ENCODE measurements around the gene MTERF4.

MTERF4 gene

DNA sequence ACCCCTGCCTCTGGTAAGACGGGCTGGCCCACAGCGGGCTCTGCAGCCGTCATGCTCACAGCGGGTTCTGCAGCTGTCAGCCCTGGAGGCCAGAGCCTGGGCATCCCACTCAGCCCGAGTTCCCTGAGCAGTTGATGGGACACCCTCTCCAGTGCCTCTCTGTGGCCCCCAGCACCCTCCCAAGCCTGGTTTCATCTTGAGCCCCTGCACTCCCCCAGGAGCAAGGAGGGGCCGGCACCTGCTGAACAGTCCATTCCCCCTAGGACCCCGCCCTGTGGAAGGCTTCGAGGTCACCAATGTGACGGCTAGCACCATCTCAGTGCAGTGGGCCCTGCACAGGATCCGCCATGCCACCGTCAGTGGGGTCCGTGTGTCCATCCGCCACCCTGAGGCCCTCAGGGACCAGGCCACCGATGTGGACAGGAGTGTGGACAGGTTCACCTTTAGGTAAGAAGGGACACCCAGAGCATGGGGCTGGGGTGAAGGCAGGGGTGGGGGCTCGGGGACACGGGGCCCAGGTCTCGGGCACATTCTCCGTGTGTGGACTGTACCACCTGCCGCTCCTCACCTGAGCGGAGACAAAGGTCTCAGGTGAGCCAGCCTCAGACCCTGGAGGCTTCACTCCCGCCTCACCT is 34.5 kb downstream of the MTERF4 start:
- DNase-seq = no peak

GRCh38 chr2:241066893-241067341 is 35.2 kb downstream of the MTERF4 start:
- DNase-seq = no peak

DNA sequence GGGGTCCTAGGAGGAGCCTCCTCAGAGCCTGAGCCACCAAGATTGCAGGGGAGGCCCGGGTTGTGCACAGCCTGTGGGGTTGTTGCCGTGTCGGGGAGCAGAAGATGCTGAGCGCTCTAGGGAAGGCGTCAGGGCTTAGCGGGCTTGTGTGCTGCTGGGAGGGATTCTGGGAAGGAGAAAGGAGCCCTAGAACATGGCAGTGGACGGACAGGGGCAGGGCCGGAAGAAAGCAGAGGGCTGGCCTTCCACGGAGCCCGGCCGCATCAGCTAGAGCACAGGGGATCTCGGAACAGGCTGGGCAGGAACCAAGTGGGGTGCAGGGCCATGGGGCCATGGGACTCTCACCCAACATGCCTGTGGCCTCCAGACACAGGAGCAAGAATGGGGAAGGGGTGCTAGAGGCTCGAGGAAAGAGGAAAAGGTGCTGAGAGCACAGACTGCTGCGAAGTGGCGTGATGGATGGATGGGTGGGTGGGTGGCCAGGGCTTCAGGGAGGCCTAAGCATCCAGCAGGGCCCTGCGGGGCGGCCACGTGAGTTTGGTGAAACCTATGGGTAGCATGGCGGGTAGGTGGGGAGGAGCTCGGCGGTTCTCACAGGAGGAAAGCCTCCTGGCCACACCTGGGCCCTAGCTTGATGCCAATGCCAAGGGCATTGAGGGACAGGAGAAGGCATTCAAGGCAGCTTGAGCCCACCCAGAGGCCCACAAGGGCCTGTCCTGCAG is 35.8 kb downstream of the MTERF4 start:
- DNase-seq = no peak

DNA sequence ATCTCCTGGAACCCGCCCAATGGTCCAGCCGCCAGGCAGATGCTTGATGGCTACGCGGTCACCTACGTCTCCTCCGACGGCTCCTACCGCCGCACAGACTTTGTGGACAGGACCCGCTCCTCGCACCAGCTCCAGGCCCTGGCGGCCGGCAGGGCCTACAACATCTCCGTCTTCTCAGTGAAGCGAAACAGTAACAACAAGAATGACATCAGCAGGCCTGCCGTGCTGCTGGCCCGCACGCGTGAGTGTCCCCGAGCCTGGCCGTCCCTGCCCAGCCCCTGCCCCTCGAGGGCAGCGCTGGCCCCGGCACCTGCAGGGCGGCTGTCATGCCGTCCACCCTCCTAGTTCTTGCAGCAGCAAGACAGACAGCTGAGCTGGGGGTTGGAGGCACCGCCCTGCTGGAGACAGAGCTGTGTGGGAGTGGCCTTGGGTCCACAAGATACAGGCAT is 36.7 kb downstream of the MTERF4 start:
- DNase-seq = no peak

DNA sequence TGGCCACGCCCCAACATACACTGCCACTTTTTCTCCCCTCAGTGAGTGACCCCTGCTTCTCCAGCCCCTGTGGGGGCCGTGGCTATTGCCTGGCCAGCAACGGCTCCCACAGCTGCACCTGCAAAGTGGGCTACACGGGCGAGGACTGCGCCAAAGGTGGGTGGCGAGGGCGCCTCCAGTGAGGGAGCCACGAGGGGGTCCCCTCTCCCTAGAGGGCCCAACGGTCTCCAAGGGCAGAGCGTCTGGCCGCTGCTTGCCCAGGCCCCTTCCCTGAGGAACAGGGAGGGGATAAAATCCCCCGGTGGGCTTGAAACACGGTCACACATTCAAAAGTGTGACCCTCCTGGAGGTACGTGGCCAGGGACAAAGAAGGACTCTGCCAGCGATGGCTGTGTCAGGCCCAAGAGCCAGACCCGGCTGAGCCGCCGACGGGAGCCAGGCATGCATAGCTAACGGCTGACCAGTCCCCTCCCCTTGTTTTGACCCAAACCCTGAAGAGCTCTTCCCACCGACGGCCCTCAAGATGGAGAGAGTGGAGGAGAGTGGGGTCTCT is 37.2 kb downstream of the MTERF4 start:
- no peak for DNase-seq

DNA sequence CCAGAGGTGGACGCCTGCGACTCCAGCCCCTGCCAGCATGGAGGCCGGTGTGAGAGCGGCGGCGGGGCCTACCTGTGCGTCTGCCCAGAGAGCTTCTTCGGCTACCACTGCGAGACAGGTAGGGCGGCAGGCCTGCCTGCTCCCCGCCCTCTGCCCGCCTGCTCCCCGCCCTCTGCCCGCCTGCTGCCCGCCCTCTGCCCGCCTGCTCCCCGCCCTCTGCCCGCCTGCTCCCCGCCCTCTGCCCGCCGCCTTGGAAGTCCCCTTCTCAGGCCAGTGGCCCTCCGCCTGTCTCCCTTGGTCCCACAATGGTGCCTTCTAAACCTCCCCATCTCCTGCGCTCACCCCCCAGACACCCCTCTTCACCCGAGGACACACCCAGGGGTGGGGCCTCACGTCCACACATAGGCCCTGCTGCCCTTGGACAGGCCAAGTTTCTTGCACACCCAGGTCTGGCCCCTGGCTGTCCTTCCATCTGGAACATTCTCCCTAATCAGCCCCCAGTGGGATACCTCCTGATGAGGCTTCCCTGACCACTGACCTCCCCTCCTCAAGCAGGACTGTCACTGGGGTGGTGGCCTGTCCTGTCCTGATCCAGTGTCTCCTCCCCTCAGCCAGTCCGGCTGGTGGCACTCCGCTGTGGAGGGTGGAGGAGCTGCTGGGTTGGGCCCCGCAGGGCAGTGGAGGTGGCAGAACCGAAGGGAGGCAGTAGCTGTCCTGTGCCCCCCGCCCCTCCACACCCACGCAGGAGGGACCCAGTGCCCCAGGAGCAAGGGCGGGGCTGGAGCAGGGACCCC is 37.9 kb downstream of the MTERF4 start:
- DNase-seq = no peak

GRCh38 chr2:241063587-241063986 is 38.5 kb downstream of the MTERF4 start:
- no peak for DNase-seq

DNA sequence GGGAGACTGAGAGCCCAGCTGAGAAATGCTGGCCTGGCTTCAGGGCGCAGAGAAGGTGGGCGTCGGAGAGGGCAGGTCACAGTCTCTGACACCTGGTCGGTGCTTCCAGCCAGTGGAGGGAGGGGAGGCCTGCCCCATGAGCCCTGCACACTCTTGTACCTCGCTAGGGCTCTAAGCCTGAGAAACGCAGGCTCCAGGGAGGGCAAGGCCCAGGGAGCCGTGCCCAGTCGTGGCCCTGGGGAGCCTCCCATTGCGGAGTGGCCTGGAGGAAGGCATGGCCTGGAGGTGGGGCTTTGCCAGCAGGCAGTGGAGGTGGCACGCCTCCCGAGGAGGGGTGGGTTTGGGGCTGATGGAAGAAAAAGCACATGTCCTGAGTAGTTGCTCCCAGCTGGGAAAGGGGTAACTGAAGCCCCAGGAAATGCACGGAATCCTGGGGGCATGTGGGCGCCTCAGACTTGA is 39.0 kb downstream of the MTERF4 start:
- DNase-seq = no peak

- DNase-seq = no peak
Observed at GRCh38 chr2:241062389-241063092, 39.5 kb downstream of the MTERF4 start.

DNA sequence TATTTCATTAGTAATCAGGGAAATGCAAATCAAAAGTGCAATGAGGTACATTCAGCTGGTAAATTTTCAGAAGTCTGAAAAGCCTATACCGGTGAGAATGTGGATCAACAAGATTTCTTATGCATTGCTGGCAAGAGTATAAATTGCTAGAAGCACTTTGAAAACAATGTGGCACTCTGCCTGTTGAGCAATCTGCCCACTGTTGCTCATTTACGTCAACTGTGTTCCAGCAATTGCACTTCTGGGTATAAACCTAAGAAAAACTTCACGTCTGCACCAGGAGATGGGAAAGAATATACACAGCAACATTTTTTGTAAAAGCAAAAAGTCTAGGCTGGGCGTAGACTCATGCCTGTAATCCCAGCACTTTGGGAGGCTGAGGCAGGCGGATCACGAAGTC is 40.8 kb downstream of the MTERF4 start:
- no peak for DNase-seq

DNA sequence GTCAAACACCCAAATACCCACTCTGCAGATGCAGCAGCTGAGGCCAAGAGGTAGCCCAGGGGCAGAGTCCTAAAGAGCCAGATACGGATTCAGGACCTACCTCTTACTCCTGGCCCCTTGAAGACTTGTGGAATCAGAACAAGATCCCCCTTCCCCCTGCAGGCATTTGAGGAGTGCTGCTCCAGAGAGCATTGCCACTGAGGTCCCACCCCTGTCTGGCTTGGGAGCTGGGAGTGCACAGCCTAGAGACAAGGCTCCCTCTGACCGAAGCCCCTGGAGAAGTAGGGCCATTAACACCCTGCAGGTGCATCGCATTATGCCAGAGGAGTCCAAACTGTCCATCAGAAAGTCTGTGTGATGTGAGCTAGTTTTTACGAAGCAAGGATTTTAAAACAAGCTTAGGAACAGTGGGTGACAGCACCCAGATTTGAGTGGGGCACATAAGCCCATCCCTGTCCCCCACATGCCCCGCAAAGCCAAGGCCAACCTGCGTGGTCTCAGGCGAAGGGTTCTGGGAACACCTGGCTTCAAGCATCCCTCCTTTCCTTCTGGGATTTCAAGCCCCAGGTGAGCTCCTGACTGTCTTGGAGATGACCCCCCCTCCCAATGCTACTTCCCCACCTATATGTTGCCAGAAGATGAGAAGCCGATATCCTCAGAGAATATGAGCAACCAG is 48.4 kb downstream of the MTERF4 start:
- no peak for DNase-seq

DNA sequence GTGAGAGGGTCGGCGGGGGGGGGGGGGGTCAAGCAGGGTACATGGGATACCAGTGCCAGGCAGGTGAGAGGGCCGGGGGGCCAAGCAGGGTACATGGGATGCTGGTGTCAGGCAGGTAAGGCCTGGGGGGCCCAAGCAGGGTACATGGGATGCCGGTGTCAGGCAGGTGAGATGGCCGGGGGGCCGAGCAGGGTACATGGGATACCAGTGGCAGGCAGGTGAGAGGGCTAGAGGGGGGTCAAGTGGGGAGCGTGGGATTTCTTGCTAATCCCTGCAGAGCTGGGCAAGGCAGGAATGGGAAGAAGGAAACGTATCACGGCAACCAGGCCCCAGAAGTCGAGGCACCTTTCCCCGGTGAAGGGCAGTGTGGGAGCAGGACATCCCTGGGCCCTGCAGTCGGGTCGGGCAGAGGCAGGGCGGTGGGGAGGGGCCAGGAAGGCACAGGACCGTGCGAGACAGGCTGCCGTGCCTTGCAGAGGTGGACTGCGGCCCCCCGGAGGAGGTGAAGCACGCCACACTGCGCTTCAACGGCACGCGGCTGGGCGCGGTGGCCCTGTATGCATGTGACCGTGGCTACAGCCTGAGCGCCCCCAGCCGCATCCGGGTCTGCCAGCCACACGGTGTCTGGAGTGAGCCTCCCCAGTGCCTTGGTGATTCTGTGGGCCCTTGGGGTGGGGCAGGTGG is 49.3 kb downstream of the MTERF4 start:
- no peak for DNase-seq

DNA sequence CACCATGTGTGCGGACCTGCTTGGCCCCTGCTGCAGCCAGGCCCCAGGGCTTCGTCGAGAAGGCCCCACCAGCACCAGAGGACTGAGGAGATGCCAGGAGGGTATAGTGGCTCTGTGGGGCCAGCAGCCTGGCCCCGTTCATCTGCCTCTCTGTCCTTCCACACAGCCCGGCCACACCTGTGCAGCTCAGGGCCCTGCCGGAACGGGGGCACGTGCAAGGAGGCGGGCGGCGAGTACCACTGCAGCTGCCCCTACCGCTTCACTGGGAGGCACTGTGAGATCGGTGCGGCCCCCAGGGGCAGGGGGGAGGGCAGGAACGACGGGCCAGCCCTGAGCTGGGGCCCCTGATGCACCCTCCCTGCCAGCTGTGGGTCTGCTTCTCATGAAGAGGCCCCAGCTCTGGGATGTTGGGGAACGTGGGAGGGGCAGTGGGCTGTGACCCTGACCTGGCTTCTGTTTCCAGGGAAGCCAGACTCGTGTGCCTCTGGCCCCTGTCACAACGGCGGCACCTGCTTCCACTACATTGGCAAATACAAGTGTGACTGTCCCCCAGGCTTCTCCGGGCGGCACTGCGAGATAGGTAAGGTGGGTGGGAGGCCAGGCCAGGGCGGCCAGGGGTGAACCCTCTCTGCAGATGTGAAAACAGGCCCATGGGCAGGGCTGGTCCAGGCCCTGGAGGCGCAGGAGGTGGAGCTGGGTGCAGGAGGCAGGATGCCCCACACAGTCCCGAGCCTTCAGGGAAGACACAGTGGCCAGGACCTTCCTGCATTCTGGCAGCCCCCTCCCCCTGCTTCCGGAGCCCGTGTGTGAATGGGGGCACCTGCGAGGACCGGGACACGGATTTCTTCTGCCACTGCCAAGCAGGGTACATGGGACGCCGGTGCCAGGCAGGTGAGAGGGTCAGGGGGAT is 50.3 kb downstream of the MTERF4 start:
- DNase-seq = no peak

GRCh38 chr2:241050624-241051577 is 51.2 kb downstream of the MTERF4 start:
- DNase-seq = no peak

DNA sequence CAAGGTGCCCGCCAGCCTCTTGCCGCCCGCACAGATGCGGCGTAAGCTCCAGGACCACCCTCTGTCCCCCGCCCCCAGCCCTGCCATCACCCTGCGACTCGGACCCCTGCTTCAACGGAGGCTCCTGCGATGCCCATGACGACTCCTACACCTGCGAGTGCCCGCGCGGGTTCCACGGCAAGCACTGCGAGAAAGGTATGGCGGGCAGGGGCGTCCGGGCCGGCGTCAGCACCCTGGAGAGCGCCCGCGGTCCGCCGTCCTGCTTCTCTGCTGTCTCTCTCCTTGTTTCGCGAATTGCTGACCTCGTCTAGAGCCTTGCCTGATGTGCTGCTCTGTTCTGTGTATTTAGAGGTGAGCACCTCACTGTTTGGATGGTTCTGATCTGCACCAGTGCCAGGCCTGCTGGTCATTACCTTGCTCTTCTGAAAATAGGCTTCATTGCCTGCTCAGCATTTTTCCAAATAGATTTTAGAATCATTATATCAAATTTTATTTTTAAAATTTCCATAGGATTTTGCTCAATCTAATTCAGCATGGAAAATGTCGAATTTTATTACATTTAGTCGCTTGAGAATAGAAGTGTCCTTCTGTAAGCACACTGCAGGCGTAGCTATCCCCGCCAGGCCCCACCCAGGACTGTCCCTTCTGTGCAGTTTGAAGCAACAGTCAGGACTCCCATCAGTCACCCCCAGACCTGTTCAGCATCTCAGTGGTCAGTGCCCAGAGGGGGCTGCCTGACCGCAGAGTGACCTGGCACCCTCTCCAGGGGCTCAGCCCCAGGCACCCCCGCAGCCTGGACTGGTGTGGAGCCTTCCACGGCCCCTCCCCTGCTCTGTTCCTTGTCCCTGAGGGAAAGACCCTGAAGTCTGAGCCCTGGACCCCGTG is 52.1 kb downstream of the MTERF4 start:
- no peak for DNase-seq

GRCh38 chr2:241048949-241049343 is 53.1 kb downstream of the MTERF4 start:
- no peak for DNase-seq

DNA sequence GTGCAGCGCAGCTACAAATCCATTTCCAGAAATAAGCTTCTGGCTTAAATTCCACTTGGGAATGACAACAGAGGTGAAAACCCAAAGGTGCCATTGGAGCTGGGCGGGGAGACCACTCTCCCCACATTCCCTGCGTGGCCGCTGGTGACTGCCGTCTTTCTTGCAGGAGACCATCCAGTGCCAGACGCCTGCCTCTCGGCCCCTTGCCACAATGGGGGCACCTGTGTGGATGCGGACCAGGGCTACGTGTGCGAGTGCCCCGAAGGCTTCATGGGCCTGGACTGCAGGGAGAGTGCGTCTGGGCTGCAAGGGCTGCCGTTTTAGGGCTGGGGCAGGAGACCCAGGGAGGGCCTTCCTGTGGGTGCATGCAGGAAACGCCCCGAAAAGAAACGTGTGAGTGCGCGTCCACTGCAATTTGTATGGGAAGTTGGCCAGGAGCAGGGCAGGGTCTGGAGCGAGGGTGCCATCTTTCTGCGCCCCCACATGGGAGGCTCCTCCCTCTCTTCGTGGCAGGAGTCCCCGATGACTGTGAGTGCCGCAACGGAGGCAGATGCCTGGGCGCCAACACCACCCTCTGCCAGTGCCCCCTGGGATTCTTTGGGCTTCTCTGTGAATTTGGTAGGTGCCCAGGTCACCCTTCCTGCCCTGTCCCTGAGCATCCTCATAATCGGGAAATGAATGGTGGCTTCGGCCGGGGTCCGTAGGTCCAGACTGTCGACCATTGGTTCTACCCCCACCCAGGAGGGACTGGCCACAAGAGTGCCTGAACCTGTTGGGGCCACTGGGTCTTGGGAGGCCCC is 53.7 kb downstream of the MTERF4 start:
- no peak for DNase-seq
